K562 (cell line): ENCODE measurements around the gene STX2. TPM values are rescaled to one million over a fixed set of nuclear protein-coding genes. Genes with fewer than 3 reads are reported as not detected.

Experiments used
- CHD4 ChIP-seq: fragments of 200-600 bp; sonication (generic); IDR thresholded peaks from 3 replicates; pipeline ENCODE4 v1.6.1; 2012; ENCODE audit warnings: low read depth, mild to moderate bottlenecking, mixed read lengths, low read length, inconsistent platforms; ENCODE audit not compliant: insufficient read depth, insufficient replicate concordance, poor library complexity, severe bottlenecking
- HSF4 ChIP-seq: fragments of 250-450 bp; sonication (Bioruptor Pico); IDR thresholded peaks from 2 replicates; pipeline ENCODE4 v2.1.2; 2022; ENCODE audit warnings: mild to moderate bottlenecking, moderate library complexity, borderline replicate concordance
- MLLT1 ChIP-seq, 2 experiments: fragments of 450-650 bp; IDR thresholded peaks; 2 replicates each; pipeline ENCODE4 v1.6.1; 2016
- POLR2B ChIP-seq: fragments of 450-650 bp; IDR thresholded peaks from 2 replicates; pipeline ENCODE4 v1.6.1; 2018; ENCODE audit warnings: low read depth; ENCODE audit not compliant: partially characterized antibody
- POLR2G ChIP-seq: fragments of 200-400 bp; formaldehyde crosslinking; IDR thresholded peaks from 2 replicates; pipeline ENCODE4 v1.6.1; 2017; ENCODE audit warnings: low read depth, mild to moderate bottlenecking, antibody characterized with exemption, low read length, moderate library complexity
- polyA plus RNA-seq, 8 experiments: library from polyadenylated mRNA; depleted of rRNA in 4 of 8; stranded (reverse) in 5 of 8; unstranded in 3 of 8; fragments of >200 nt; fragmentation: Nextera tagmentation in 2 of 8; fragmentation: Illumina TruSeq in 1 of 8; extraction: Ambion mirVana in 2 of 8; extraction: Trizol in 1 of 8; gene quantifications; 2 replicates each; pipeline versions ENCODE4 v1.2.1 to v1.2.3, GENCODE V29; 2011 to 2014; ENCODE audit warnings: inconsistent platforms in 1 of 8, missing spikeins in 1 of 8
- total RNA-seq, 7 experiments: library from RNA; depleted of rRNA in 6 of 7; stranded (reverse); fragments of >200 nt in 6 of 7; fragmentation: Illumina TruSeq in 2 of 7; extraction: Trizol in 2 of 7; gene quantifications; 2 replicates each; pipeline versions ENCODE4 v1.2.1 to v1.2.3, GENCODE V29; 2011 to 2021; ENCODE audit warnings: low replicate concordance in 1 of 7
- TF ChIP-seq, protein P1 (sequence below): fragments of 450-650 bp; IDR thresholded peaks from 2 replicates; pipeline ENCODE4 v1.6.1; 2016; ENCODE audit warnings: low read depth
- TF ChIP-seq, protein P2 (sequence below): sonication (generic); formaldehyde crosslinking; IDR thresholded peaks from 2 replicates; pipeline ENCODE4 v1.8.0; 2022; ENCODE audit warnings: mild to moderate bottlenecking, missing genetic modification reagents
- TF ChIP-seq, protein P3 (sequence below): fragments of 450-650 bp; conservative IDR thresholded peaks from 2 replicates; pipeline ENCODE4 v1.6.1; 2016; ENCODE audit warnings: missing genetic modification characterization, low read depth, mild to moderate bottlenecking, control low read depth, missing compliant biosample characterization
- TF ChIP-seq, protein P4 (sequence below): fragments of 150-350 bp; IDR thresholded peaks from 2 replicates; pipeline ENCODE4 v1.6.1; 2014; ENCODE audit warnings: low read depth, mild to moderate bottlenecking, low read length, borderline replicate concordance

STX2 gene
- total and polyA plus RNA-seq, 9 of the 15 experiments (the other 6 are each of a cell fraction or from before 2014, with no cell fraction given): 22.2 to 54.6 (median 30.8) TPM

DNA sequence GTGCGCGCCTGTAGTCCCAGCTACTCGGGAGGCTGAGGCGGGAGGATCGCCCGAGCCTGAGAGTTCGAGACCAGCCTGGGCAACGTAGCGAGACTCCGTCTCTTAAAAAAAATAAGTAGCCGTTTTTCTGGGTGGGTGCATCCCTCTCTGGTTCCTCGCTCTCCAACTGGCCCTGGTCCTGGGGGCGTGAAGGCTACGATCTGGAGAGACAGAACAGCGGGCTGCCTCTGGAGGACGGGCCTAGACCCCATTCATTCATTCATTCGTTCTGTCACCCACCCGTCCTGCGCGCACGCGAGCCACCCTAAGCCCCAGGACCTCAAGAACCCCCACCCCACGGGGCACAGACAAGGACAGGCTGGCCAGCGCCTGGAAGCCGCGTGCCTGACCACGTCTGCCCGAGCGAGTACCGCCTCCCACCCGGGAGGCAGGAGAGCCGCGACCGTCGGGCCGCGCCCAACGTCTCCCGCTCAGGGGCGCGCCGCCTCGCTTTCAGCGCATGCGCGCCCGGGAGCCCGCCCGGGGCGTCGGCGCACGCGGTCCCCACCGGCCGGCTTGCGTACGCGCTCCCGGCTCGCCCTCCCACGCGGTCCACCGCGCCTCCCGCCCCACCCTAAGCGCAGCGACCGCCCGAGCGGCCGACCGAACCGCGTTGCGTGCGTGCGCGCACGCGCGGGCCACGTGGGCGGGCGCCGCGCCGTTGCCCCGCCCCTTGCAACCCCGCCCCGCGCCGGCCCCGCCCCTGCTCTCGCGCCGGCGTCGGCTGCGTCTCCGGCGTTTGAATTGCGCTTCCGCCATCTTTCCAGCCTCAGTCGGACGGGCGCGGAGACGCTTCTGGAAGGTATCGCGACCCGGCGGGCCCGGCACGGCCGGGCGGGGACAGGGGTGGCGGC is 32.5 kb upstream of the STX2 start, which contains the start of gene RAN (continued):
- TF ChIP-seq, protein P1, sequence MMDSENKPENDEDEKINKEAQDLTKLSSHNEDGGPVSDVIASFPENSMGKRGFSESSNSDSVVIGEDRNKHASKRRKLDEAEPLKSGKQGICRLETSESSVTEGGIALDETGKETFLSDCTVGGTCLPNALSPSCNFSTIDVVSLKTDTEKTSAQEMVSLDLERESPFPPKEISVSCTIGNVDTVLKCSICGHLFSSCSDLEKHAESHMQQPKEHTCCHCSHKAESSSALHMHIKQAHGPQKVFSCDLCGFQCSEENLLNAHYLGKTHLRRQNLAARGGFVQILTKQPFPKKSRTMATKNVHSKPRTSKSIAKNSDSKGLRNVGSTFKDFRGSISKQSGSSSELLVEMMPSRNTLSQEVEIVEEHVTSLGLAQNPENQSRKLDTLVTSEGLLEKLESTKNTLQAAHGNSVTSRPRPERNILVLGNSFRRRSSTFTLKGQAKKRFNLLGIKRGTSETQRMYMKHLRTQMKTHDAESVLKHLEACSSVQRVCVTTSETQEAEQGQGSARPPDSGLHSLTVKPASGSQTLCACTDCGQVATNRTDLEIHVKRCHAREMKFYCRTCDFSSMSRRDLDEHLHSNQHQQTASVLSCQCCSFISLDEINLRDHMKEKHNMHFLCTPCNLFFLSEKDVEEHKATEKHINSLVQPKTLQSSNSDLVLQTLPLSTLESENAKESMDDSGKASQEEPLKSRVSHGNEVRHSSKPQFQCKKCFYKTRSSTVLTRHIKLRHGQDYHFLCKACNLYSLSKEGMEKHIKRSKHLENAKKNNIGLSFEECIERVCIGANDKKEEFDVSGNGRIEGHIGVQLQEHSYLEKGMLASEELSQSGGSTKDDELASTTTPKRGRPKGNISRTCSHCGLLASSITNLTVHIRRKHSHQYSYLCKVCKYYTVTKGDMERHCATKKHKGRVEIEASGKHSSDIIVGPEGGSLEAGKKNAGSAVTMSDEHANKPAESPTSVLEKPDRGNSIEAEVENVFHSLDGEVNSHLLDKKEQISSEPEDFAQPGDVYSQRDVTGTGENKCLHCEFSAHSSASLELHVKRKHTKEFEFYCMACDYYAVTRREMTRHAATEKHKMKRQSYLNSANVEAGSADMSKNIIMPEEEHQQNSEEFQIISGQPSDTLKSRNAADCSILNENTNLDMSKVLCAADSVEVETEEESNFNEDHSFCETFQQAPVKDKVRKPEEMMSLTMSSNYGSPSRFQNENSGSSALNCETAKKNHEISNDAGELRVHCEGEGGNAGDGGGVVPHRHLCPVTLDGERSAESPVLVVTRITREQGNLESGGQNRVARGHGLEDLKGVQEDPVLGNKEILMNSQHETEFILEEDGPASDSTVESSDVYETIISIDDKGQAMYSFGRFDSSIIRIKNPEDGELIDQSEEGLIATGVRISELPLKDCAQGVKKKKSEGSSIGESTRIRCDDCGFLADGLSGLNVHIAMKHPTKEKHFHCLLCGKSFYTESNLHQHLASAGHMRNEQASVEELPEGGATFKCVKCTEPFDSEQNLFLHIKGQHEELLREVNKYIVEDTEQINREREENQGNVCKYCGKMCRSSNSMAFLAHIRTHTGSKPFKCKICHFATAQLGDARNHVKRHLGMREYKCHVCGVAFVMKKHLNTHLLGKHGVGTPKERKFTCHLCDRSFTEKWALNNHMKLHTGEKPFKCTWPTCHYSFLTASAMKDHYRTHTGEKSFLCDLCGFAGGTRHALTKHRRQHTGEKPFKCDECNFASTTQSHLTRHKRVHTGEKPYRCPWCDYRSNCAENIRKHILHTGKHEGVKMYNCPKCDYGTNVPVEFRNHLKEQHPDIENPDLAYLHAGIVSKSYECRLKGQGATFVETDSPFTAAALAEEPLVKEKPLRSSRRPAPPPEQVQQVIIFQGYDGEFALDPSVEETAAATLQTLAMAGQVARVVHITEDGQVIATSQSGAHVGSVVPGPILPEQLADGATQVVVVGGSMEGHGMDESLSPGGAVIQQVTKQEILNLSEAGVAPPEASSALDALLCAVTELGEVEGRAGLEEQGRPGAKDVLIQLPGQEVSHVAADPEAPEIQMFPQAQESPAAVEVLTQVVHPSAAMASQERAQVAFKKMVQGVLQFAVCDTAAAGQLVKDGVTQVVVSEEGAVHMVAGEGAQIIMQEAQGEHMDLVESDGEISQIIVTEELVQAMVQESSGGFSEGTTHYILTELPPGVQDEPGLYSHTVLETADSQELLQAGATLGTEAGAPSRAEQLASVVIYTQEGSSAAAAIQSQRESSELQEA: no peak
- TF ChIP-seq, protein P2, sequence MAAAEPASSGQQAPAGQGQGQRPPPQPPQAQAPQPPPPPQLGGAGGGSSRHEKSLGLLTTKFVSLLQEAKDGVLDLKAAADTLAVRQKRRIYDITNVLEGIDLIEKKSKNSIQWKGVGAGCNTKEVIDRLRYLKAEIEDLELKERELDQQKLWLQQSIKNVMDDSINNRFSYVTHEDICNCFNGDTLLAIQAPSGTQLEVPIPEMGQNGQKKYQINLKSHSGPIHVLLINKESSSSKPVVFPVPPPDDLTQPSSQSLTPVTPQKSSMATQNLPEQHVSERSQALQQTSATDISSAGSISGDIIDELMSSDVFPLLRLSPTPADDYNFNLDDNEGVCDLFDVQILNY (CRISPR knock-in tag): no peak
- no peak for TF ChIP-seq CHD4
- no peak for TF ChIP-seq HSF4 (CRISPR knock-in tag)
- TF ChIP-seq, protein P3, sequence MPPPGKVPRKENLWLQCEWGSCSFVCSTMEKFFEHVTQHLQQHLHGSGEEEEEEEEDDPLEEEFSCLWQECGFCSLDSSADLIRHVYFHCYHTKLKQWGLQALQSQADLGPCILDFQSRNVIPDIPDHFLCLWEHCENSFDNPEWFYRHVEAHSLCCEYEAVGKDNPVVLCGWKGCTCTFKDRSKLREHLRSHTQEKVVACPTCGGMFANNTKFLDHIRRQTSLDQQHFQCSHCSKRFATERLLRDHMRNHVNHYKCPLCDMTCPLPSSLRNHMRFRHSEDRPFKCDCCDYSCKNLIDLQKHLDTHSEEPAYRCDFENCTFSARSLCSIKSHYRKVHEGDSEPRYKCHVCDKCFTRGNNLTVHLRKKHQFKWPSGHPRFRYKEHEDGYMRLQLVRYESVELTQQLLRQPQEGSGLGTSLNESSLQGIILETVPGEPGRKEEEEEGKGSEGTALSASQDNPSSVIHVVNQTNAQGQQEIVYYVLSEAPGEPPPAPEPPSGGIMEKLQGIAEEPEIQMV (tag): no peak
- peak; percentile 81 for TF ChIP-seq POLR2B
- no peak; a peak in 1 of 4 replicates for TF ChIP-seq MLLT1 (IDR thresholded peaks at IDR 0.05)
- TF ChIP-seq, protein P4, sequence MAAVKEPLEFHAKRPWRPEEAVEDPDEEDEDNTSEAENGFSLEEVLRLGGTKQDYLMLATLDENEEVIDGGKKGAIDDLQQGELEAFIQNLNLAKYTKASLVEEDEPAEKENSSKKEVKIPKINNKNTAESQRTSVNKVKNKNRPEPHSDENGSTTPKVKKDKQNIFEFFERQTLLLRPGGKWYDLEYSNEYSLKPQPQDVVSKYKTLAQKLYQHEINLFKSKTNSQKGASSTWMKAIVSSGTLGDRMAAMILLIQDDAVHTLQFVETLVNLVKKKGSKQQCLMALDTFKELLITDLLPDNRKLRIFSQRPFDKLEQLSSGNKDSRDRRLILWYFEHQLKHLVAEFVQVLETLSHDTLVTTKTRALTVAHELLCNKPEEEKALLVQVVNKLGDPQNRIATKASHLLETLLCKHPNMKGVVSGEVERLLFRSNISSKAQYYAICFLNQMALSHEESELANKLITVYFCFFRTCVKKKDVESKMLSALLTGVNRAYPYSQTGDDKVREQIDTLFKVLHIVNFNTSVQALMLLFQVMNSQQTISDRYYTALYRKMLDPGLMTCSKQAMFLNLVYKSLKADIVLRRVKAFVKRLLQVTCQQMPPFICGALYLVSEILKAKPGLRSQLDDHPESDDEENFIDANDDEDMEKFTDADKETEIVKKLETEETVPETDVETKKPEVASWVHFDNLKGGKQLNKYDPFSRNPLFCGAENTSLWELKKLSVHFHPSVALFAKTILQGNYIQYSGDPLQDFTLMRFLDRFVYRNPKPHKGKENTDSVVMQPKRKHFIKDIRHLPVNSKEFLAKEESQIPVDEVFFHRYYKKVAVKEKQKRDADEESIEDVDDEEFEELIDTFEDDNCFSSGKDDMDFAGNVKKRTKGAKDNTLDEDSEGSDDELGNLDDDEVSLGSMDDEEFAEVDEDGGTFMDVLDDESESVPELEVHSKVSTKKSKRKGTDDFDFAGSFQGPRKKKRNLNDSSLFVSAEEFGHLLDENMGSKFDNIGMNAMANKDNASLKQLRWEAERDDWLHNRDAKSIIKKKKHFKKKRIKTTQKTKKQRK: no peak
- peak; percentile 95 for TF ChIP-seq POLR2G
